T-cell (primary cell): ENCODE results near the gene BGN. TPM values are rescaled to one million over a fixed set of nuclear protein-coding genes. Genes with fewer than 3 reads are reported as not detected.
A peak's percentile ranks its signal among the peaks of the same experiment; 100 is the strongest.

Experiments used
- ATAC-seq, 4 experiments: fragments of 200-7000 bp in 3 of 4; fragments of 150-1000 bp in 1 of 4; cut with Tn5 transposase; replicated peaks in 1 of 4; 1 replicate in 3 of 4; 2 replicates in 1 of 4; pipeline ENCODE4 v1.10.0; 2021; ENCODE audit warnings: moderate library complexity in 3 of 4, mild to moderate bottlenecking in 2 of 4, moderate number of reproducible peaks in 1 of 4
- CTCF ChIA-PET, 2 donors: fragments of 300-600 bp; sonication (Branson Sonifier 250); formaldehyde crosslinking; loops; one replicate each; lab custom pipeline; 2022; ENCODE audit warnings: antibody characterized with exemption in 2 of 2; lab: Charles Lee
- POLR2A ChIA-PET, 2 donors: fragments of 300-600 bp; sonication (Branson Sonifier 250); formaldehyde crosslinking; loops; one replicate each; lab custom pipeline; 2022; ENCODE audit warnings: antibody characterized with exemption in 2 of 2; lab: Charles Lee
- DNase-seq, 35 experiments: peaks; one replicate each; pipeline versions ENCODE4 v3.0.0 to v3.0.0-alpha.2; 2013 to 2023
- H3K27ac ChIP-seq: one replicate; pipeline ENCODE4 v1.5.1; 2013; ENCODE audit warnings: low read length
- H3K27me3 ChIP-seq, 2 experiments: replicated peaks in 1 of 2; 1 replicate in 1 of 2; 2 replicates in 1 of 2; pipeline versions ENCODE4 v1.6.1 to v1.7.0; 2013; ENCODE audit warnings: low read length in 1 of 2, mixed read lengths in 1 of 2; ENCODE audit not compliant: control insufficient read depth in 2 of 2, insufficient read depth in 2 of 2; ENCODE audit errors: extremely low read depth in 1 of 2
- H3K36me3 ChIP-seq, 2 donors: 1 replicate in 1 of 2; 2 replicates in 1 of 2; pipeline versions ENCODE4 v1.6.1 to v1.7.0; 2013; ENCODE audit warnings: low read length in 1 of 2; ENCODE audit not compliant: control insufficient read depth in 2 of 2, insufficient read depth in 1 of 2; ENCODE audit errors: extremely low read depth in 1 of 2
- H3K4me1 ChIP-seq, 2 experiments: 1 replicate in 1 of 2; 2 replicates in 1 of 2; pipeline versions ENCODE4 v1.6.1 to v1.7.0; 2013; ENCODE audit warnings: low read length in 2 of 2, mixed read lengths in 1 of 2; ENCODE audit not compliant: insufficient read depth in 2 of 2, control insufficient read depth in 1 of 2; ENCODE audit errors: extremely low read depth in 1 of 2
- H3K4me3 ChIP-seq, 2 donors: 1 replicate in 1 of 2; 2 replicates in 1 of 2; pipeline versions ENCODE4 v1.5.1 to v1.7.0; 2013; ENCODE audit warnings: mild to moderate bottlenecking in 2 of 2, low read length in 1 of 2, moderate library complexity in 1 of 2; ENCODE audit not compliant: control insufficient read depth in 1 of 2; ENCODE audit errors: extremely low read depth in 1 of 2
- H3K9me3 ChIP-seq: 2 replicates; pipeline ENCODE4 v1.7.0; 2013
- H3K27ac Mint-ChIP-seq, 2 donors: one replicate each; pipeline ENCODE4 v1.8.0; 2020 to 2021; ENCODE audit warnings: mild to moderate bottlenecking in 2 of 2, mixed read lengths in 2 of 2
- H3K27me3 Mint-ChIP-seq, 2 donors: one replicate each; pipeline ENCODE4 v1.8.0; 2021 to 2022; ENCODE audit warnings: mixed read lengths in 2 of 2
- H3K36me3 Mint-ChIP-seq: one replicate; pipeline ENCODE4 v1.8.0; 2021; ENCODE audit warnings: mixed read lengths
- H3K4me1 Mint-ChIP-seq, 3 donors: one replicate each; pipeline ENCODE4 v1.8.0; 2020 to 2022; ENCODE audit warnings: mixed read lengths in 3 of 3, mild to moderate bottlenecking in 1 of 3
- H3K4me3 Mint-ChIP-seq, 3 donors: one replicate each; pipeline ENCODE4 v1.8.0; 2020 to 2022; ENCODE audit warnings: mild to moderate bottlenecking in 3 of 3, mixed read lengths in 3 of 3, moderate library complexity in 3 of 3
- H3K9me3 Mint-ChIP-seq, 3 donors: one replicate each; pipeline ENCODE4 v1.8.0; 2020 to 2022; ENCODE audit warnings: mixed read lengths in 3 of 3
- WGBS: methylation state at CpG from one replicate; pipeline ENCODE4 v1.1.5; 2013; ENCODE audit warnings: missing lambda C conversion rate; ENCODE audit not compliant: insufficient coverage; 5-methylcytosine and 5-hydroxymethylcytosine counted together
- total RNA-seq, 35 experiments: library from RNA in 6 of 35; stranded (reverse) in 6 of 35; fragments of 120-200 nt in 1 of 35; gene quantifications; one replicate each; pipeline versions ENCODE4 v1.2.1 to v1.2.4 and lab custom pipeline; 2013 to 2026

BGN gene
- total RNA-seq, 5 donors from 2014 or later (not counting 1 experiment from before 2014, with no cell fraction given): 0.25 to 0.70 (median 0.30) TPM; not detected in 2

- H3K27me3 Mint-ChIP-seq: peaks cover 4 to 6% of the 10 kb centered on the region in 2 donors
- H3K9me3 Mint-ChIP-seq: no peaks in the 10 kb centered on the region
- Histone ChIP-seq H3K4me1 (peaks cover 0 to 3% of the 10 kb centered on the region in 2 experiments), H3K9me3 (no peaks in the 10 kb centered on the region), H3K27me3 (peaks cover 0 to 19% of the 10 kb centered on the region in 2 experiments), H3K4me3 (no peak overlapping the region), H3K27ac (no peak overlapping the region), H3K36me3 (no peaks in the 10 kb centered on the region)
- ChIA-PET CTCF (no interaction called here), POLR2A (no interaction called here)
- H3K4me1 Mint-ChIP-seq: no peaks in the 10 kb centered on the region
- DNase-seq (no peak), ATAC-seq (no peak)
- WGBS: 59% methylated on average over 2 of the region's 11 CpGs
- no peak overlapping the region for H3K4me3 Mint-ChIP-seq
- no peak overlapping the region for H3K27ac Mint-ChIP-seq
- no peaks in the 10 kb centered on the region for H3K36me3 Mint-ChIP-seq
These were observed 1.7 kb upstream of the BGN start for GRCh38 chrX:153493085-153493484.

- no peak for DNase-seq
- Histone ChIP-seq H3K27me3 (peaks cover 0 to 21% of the 10 kb centered on the region in 2 experiments), H3K36me3 (no peaks in the 10 kb centered on the region), H3K9me3 (no peaks in the 10 kb centered on the region), H3K27ac (no peak overlapping the region), H3K4me1 (peaks cover 0 to 3% of the 10 kb centered on the region in 2 experiments), H3K4me3 (no peak overlapping the region)
- CTCF ChIA-PET: no interaction called here
- no CpG with 5 or more reads among the region's 12 CpGs for WGBS
- POLR2A ChIA-PET: no interaction called here
- no peak overlapping the region for H3K4me3 Mint-ChIP-seq
- no peak for ATAC-seq
- H3K36me3 Mint-ChIP-seq: no peaks in the 10 kb centered on the region
- H3K9me3 Mint-ChIP-seq: no peaks in the 10 kb centered on the region
- H3K4me1 Mint-ChIP-seq: no peaks in the 10 kb centered on the region
- H3K27ac Mint-ChIP-seq: no peak overlapping the region
- H3K27me3 Mint-ChIP-seq: peaks cover 4 to 6% of the 10 kb centered on the region in 2 donors
These were observed 719 bp upstream of the BGN start for GRCh38 chrX:153494061-153494460.

DNA sequence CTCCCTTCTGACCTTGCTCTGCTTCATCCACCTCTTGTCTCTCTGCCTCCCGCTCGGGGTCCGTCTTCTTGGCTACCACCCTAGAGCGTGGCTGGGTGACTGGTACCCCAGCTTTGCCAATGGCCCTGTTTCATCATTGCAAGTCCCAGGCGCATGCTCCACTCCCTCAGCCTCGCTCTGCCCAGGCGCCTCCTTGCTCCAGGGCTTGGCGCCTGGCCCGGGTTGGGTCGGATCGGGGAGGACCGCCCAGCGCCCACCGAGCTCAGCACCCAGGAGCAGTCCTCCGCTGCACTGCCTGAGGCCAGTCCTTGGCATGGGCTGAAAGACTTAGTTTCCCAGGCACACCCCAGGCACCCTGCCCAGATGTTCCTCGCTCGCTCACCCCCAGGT lies 577 bp downstream of the BGN start:
- Mint-ChIP-seq H3K36me3 (no peaks in the 10 kb centered on the region), H3K9me3 (no peaks in the 10 kb centered on the region), H3K4me1 (no peaks in the 10 kb centered on the region), H3K27ac (no peak overlapping the region), H3K27me3 (peaks cover 4 to 6% of the 10 kb centered on the region in 2 donors), H3K4me3 (peak overlapping the region in 1 of 3 donors; percentile 17)
- DNase-seq (no peak), ATAC-seq (no peak)
- Histone ChIP-seq H3K27ac (no peak overlapping the region), H3K27me3 (peaks cover 0 to 21% of the 10 kb centered on the region in 2 experiments), H3K9me3 (no peaks in the 10 kb centered on the region), H3K4me1 (peaks cover 0 to 3% of the 10 kb centered on the region in 2 experiments), H3K4me3 (no peak overlapping the region), H3K36me3 (no peaks in the 10 kb centered on the region)
- ChIA-PET CTCF (no interaction called here), POLR2A (no interaction called here)
- 48% methylated on average over 14 of the region's 17 CpGs for WGBS

DNA sequence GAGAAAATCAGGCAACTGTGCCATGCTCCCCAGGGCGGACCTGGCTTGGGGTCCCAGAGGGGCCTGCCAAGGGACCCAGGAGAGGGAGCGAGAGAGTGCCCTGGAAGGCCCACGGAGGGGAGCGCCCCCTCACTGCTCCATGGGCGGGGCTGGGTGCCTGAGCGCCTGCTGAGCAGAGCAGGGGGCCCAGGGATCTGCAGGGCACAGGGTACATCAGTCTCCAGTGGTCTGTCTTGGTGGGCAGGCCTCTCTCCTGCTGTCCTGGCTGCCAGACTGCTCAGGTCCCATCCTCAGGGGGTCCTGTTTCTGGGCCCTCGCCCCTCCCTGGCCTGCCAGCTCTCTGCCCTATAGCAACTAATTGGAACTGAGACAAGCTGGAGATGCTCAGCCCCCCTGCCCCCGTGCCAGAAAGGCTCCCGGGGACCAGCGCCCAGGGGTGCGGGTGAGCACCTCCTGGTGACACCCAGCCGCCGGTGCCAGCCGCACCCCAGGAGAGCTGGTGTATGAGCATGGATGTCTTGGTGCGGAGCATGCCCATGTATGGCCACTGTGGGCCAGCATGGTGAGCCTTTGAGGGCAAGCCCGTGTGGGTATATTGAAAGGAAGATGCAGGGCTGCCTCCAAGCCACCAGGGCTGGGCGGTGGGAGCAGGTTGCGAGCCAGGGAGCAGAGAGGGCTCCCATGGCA lies 1.3 kb downstream of the BGN start:
- Mint-ChIP-seq H3K4me1 (no peaks in the 10 kb centered on the region), H3K27me3 (peaks cover 4 to 6% of the 10 kb centered on the region in 2 donors), H3K4me3 (no peak overlapping the region), H3K27ac (no peak overlapping the region), H3K9me3 (no peaks in the 10 kb centered on the region), H3K36me3 (no peaks in the 10 kb centered on the region)
- POLR2A ChIA-PET: no interaction called here
- CTCF ChIA-PET: no interaction called here
- WGBS: 85% methylated on average over 8 of the region's 18 CpGs
- no peak overlapping the region for H3K27ac ChIP-seq
- no peak for DNase-seq
- no peak for ATAC-seq
- H3K4me1 ChIP-seq: peaks cover 0 to 3% of the 10 kb centered on the region in 2 experiments
- H3K9me3 ChIP-seq: no peaks in the 10 kb centered on the region
- H3K36me3 ChIP-seq: no peaks in the 10 kb centered on the region
- H3K27me3 ChIP-seq: peaks cover 0 to 21% of the 10 kb centered on the region in 2 experiments
- no peak overlapping the region for H3K4me3 ChIP-seq

DNA sequence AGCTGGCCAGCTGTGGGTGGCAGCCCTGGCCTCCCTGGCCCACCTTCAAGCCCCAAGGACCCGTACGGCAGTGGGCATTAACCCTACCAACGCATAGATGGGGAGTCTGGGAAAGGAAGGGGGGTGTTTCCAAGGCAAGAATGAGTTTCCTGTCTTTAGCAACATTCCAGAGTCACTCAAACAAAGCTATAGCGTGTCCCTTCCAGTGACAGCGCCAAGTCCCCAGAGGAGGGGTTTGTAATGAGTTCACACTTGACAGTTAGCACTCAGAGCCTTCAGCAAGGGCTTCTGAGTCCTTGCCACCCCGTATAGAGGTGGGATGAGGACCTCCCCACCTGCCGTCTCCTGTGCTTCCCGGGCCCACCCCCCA lies 1.8 kb downstream of the BGN start:
- H3K27me3 ChIP-seq: peaks cover 0 to 21% of the 10 kb centered on the region in 2 experiments
- Mint-ChIP-seq H3K27ac (no peak overlapping the region), H3K27me3 (peaks cover 4 to 6% of the 10 kb centered on the region in 2 donors), H3K36me3 (no peaks in the 10 kb centered on the region), H3K4me1 (no peaks in the 10 kb centered on the region), H3K4me3 (no peak overlapping the region), H3K9me3 (no peaks in the 10 kb centered on the region)
- POLR2A ChIA-PET: no interaction called here
- CTCF ChIA-PET: no interaction called here
- H3K4me1 ChIP-seq: peaks cover 0 to 3% of the 10 kb centered on the region in 2 experiments
- no peaks in the 10 kb centered on the region for H3K9me3 ChIP-seq
- H3K27ac ChIP-seq: no peak overlapping the region
- no peaks in the 10 kb centered on the region for H3K36me3 ChIP-seq
- H3K4me3 ChIP-seq: no peak overlapping the region
- ATAC-seq (no peak), DNase-seq (no peak)
- no CpG with 5 or more reads among the region's 8 CpGs for WGBS

DNA sequence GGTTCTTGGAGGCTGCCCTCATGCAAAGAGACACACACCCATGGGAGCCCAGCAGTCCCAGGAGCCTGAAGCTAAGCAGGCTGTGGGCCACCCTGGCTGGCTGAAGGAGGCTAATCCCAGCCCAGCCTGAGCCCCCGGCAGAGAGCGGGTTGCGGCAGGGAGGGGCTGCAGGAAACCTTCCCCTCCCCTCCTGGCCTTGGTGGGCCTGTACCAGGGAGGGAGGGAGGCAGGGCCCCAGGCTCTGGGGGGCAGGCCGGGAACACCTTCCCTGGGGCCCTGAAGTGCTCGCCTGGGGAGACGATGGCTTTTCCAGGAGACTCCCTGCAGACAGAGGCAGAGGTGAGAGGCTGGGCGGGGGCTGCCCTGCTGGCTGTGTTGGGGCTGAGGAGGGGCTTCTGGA lies 3.7 kb downstream of the BGN start:
- WGBS: 60% methylated on average over 2 of the region's 7 CpGs

More for the DNA sequence above, 3.7 kb downstream of the BGN start:
- no peaks in the 10 kb centered on the region for H3K9me3 ChIP-seq
- no peaks in the 10 kb centered on the region for H3K36me3 Mint-ChIP-seq
- H3K27me3 Mint-ChIP-seq: peaks cover 4 to 6% of the 10 kb centered on the region in 2 donors
- peaks cover 0 to 21% of the 10 kb centered on the region in 2 experiments for H3K27me3 ChIP-seq
- no peak overlapping the region for H3K4me3 Mint-ChIP-seq
- ATAC-seq (no peak), DNase-seq (no peak)
- ChIA-PET CTCF (no interaction called here), POLR2A (no interaction called here)
- H3K27ac Mint-ChIP-seq: no peak overlapping the region
- H3K27ac ChIP-seq: no peak overlapping the region
- H3K4me1 Mint-ChIP-seq: no peaks in the 10 kb centered on the region
- no peak overlapping the region for H3K4me3 ChIP-seq
- H3K9me3 Mint-ChIP-seq: no peaks in the 10 kb centered on the region
- no peaks in the 10 kb centered on the region for H3K36me3 ChIP-seq
- H3K4me1 ChIP-seq: peaks cover 0 to 3% of the 10 kb centered on the region in 2 experiments
